NCI-H1092 (cell line): Measurements from ENCODE around the gene KIF19.
"Not testable (repeated sequence)": the region's sequence is repeated elsewhere in the genome, so short reads cannot be mapped to it uniquely, and the experiment has no call there.

Experiments used
- DNase-seq: peaks from one replicate; lab custom pipeline; 2025; lab: John Stamatoyannopoulos, UW

The KIF19 gene

DNA sequence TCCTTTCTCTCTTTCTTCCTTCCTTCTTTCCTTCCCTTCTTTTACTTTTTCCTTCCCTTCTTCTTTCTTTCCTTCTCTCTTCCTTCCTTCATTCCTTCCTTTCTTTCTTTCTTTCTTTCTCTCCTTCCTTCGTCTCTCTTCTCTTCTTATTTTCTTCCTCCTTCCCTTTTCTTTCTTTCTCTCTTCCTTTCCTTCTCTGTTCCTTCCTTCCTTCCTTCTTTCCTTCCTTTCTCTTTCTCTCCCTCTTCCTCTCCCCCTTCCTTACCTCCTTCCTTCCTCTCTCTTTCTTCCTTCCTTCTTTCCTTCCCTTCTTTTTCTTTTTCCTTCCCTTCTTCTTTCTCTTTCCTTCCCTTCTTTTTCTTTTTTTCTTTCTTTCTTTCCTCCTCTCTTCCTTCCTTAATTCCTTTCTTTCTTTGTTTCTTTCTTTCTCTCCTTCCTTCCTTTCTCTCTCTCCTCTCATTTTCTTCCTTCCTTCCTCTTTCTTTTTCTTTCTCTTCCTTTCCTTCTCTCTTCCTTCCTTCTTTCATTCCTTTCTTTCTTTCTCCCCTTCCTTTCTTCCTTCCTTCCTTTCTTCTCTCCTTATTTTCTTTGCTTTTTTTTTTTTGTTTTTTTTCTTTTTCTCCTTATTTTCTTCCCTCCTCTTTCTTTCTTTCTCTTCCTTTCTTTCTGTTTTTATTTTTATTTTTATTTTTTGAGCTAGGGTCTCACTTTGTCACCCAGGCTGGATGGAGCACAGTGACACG, 64.1 kb downstream of the KIF19 start:
- DNase-seq, result no peak

DNA sequence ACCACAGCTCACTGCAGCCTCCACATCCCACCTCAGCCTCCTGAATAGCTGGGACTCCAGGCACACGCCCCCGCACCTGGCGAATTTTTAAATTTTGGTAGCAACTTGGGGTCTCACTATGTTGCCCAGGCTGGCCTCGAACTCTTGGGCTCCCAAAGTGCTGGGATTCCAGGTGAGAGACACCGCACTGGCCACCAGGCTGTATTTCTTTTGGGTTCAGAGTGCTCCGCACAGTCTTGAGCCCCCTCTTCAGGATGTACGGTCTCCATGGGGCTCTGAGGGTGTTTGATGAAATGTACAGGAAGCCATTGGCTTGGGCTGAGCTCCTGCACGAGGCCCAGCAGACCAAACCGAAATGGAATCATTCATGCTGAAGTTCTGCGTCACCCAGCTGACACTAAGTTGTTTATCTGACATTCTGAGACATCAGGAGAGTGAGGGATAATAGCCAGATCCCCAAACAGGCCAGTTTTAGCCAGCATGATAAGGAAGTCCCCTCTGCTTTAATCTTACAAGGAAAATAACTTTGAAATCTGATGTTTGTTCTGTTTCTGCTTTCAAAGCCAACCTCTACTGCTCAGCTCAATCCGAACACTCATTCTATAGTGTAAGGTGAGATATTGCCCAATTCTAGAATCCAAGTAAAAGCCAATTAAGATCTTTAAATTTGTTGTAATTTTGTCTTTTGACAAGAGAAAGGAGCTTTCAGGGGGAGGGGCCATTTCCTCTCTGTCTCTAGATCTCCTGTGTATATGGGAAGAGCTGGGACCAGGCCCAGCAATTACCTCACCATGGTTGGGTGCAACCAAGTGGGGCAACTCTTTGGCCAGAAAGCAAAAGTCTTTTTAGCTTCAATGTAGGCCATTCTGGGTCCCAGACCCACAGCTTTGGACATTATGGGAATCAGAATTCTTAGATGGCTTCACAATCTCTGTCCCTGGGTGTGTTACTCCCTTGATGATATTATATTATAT, 64.9 kb downstream of the KIF19 start:
- DNase-seq, result no peak

DNA sequence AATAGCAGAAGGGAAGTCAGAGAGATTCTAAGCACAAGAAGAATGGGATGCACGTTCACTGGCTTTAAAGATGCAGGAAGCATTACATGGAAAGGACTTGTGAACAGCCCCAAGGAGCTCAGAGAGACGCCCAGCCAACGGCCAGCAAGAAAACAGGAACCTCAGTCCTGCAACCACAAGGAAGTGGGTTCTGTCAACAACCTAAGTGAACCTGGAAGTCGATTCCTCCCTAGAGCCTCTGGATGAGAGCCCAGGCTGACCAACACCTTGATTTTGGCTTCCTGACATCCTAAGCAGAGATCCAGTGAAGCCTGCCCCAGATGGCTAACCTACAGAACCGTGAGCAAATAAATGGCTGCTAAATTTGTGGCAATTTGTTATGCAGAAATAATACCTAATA, 65.7 kb downstream of the KIF19 start:
- no peak for DNase-seq

DNA sequence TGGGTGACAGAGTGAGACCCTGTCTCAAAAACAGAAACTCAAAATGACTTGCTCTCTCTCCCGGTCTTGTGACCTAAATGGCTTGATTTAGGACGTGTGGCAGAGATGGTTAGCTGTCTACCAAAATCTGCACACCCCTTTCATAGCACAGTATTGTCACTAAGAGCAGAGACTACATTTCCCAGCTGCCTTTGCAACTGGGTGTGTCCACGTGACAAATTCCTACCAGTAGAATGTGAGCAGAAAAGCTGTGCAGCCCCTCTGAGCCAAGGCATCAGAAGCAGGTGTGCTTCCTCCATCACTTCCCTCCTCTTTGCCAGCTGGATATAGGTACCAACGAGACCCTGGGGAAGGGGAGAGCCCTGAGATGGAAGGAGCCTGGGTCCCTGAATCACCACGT, 66.8 kb downstream of the KIF19 start:
- no peak for DNase-seq

DNA sequence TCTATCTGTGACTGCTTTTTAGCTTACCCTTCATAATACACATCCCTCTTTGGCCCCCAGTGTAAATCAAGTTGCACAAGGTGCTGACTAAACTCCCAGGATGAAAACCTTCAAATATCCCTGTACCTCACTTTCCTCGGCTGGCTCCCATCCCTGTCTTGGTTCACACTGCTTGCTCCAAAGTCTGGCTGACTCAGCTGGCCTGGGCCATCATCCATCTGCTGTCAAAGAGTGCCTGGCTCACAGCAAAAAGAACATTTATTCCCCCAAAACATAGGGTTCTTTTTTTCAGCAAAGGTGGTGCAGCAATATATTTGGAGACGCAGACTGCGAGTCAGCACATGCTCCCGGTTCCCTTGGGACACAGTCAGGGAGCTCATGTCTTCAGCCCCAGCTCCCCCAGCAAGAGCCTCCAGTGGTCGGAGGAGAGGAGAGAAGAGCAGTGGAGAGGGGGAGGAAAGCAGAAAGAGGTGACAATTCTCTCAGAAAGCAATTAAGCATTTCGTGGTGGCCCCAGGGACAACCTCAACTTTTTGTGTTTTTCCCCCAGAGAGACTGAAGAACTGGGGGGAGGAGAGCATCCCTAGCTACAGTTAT, 67.4 kb downstream of the KIF19 start:
- no peak for DNase-seq

DNA sequence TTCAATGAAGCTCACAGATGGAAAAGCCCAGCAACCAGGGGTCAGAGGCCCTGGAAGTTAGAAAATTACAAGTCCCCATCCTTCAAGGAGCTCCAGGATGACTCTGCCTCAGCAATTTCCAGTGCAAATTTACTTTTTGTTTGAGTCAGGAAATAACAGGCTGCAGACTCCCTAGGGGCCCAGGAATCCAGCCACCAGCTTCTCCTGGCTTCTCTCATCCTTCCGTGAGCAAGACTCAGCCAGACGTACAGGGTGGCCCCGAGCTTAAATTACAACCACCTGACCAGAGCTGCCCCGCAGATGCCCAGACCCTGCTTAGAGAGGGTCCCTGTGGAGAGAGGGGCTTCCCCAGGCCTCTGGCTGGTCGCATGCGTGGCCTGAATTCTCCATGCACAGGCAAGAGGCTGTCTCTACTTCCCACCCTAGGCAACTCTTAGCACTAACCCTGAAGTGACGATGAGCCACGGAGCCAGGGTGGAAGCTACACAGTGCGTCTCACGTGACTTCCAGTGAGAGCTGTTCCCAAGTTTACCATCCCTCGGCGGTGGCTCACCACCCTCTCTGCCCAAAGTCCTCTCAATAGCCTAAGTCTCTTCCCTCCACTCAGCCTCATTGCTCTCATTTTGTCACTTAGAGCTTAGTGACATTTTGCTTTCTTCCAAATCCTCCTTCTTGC, 68.4 kb downstream of the KIF19 start:
- no peak for DNase-seq

DNA sequence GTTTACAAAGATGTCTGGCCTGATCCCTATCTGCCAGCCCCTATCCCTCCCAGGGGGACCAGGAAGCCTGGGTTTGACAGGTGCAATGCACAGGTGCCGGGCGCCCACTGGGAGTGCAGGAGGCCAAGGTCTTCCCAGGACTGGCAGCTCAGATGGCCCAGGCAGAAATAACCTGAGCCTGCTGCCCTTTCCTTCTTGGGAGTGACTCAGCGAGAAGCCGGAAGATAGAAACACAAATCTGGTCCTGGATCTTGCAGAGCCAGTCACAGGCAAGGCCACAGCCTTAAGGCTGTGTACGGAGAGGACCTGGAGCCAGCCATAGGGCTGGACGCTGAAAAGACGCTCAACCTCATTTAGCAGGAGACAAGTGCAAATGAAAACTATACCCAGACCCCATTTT, 69.0 kb downstream of the KIF19 start:
- no peak for DNase-seq

DNA sequence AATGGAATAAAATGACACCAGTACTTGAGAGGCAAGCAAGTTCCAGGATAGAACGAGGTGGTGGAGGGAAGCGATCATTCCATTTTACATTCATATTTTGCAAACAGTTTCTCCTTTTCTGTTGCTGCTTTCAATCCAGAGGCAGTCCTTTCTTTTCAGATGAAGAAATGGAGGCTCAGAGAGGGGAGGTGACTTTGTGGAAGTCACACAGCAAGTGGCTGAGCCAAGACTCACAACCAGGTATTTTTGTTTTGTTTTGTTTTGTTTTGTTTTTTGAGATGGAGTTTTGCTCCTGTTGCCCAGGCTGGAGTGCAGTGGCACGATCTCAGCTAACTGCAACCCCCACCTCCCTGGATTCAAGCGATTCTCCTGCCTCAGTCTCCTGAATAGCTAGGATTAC, 70.5 kb downstream of the KIF19 start:
- DNase-seq, result no peak

DNA sequence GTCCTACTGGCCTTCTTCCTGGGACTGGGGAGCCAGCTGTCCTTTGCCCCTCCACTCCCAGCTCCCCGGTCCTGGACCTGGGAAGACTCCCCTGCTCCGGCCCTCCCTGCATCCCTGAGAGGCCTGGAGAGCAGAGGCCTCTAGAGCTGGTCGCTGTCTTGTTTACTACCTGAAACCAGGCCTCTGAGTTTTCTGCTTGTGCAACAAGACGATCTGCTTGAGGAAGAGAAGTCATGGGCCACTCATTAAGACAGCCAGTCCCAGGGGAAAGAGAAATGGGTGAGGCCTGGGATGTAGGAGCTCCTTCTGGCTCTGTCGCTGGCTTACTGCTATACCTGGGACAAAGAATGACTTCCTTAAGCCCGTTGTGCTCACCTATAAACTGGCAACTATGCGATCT, 76.0 kb downstream of the KIF19 start:
- no peak for DNase-seq

DNA sequence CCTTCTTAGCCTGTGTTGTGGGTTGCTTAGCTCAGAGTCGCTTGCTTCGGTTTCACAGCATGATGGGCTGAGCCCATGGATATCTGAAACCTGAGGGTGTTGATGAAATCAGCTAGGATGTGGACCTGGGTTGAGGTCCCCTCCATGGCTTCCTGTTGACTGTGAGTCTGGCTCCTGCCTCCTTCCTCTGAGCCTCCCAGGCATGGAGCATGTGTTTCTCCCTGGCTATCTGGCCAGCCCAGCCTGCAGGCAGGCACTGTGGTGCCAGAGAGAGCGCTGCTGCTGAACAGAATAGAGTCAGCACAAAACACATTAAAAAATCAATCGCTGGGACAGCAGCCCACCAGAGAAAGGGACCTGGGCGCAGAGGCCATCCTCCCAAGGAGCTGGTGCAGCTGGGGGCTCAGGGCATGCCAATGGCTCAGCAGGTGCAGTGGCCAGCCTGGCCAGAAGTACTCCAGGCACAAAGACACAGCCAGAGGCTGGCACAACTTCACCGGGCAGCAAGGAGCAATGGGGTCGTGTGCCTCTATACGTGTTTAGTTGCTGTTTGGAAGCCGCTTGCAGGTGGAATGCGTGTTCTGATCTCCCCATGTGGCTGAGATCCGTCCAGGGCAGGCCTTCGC, 77.6 kb downstream of the KIF19 start:
- DNase-seq, result no peak

DNA sequence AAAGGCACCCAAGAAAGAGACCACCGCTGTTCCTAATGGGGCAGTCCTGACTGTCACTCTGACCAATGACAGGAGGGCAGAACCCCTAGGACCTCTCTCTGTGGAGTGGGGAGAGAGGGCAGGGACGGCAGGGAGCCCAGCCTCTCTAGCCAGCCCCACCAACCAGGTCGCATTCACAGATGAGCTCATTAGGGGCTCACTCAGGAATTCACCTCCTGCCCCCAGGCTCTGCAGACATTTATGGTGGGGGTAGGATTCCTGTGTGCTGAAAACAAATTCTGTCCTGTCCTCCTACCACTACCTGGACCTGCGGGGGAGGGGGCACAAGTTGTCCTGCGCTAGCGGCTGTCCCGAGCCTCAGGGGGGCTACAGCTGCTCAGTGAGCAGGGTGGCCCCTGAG, 78.2 kb downstream of the KIF19 start:
- no peak for DNase-seq

DNA sequence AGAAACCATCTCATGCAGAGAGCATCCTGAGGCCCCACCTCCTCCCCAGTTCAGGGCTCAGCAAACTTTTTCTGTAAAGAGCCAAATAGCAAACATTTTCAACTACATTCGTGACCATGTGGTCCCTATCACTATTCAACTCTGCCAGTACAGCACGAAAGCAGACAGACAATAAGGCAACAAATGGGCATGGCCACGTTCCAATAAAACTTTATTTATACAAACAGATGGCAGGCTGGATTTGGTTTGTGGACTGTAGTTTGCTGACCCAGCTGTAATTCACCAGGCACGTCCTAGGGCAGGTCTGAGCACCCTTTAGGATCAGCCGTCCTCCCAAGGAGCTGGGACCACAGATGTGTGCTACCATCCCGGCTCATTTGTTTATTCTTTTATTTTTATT, 78.8 kb downstream of the KIF19 start:
- DNase-seq, result no peak

DNA sequence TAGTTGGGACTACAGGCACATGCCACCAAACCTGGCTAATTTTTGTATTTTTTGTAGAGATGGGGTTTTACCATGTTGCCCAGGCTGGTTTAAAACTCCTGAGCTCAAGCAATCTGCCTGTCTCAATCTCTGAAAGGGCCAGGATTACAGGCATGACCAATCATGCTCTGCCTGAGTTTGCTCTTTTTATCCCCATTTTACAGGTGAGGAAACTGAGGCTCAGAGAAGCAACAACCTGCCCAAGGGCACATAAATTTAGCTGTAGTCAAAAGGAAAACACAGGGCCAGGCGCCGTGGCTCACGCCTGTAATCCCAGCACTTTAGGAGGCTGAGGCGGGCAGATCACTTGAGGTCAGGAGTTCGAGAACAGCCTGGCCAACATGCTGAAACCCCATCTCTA, 79.3 kb downstream of the KIF19 start:
- not testable (repeated sequence) for DNase-seq
